Thoracic aorta (tissue), 2 donors: ENCODE data around the gene NDRG3. TPM values are rescaled to one million over a fixed set of nuclear protein-coding genes. Genes with fewer than 3 reads are reported as not detected.

Source experiments
- ATAC-seq: fragments of 150-250 bp; one replicate; pipeline ENCODE4 v1.8.0; 2017; ENCODE audit warnings: low read depth; ENCODE audit not compliant: insufficient number of reproducible peaks, low FRiP score
- DNase-seq: peaks from one replicate; pipeline ENCODE4 v3.0.0-alpha.2; 2020; ENCODE audit warnings: low spot score
- H3K27ac ChIP-seq, 2 donors: fragments of 200-600 bp; sonication (generic); 1 replicate in 1 of 2; 2 replicates in 1 of 2; pipeline ENCODE4 v1.5.1; 2016; ENCODE audit warnings: mild to moderate bottlenecking in 2 of 2, moderate library complexity in 2 of 2
- H3K27me3 ChIP-seq: fragments of 200-600 bp; sonication (generic); replicated peaks from 2 replicates; pipeline ENCODE4 v1.6.0; 2016; ENCODE audit warnings: mild to moderate bottlenecking; ENCODE audit not compliant: insufficient read depth
- H3K36me3 ChIP-seq: fragments of 200-600 bp; sonication (generic); one replicate; pipeline ENCODE4 v1.5.1; 2016
- H3K4me1 ChIP-seq, 2 donors: fragments of 200-600 bp; sonication (generic); 1 replicate in 1 of 2; 2 replicates in 1 of 2; pipeline versions ENCODE4 v1.5.1 to v1.6.0; 2016; ENCODE audit warnings: low read depth in 2 of 2, mild to moderate bottlenecking in 1 of 2; ENCODE audit not compliant: control insufficient read depth in 1 of 2
- H3K4me3 ChIP-seq: fragments of 200-600 bp; sonication (generic); 2 replicates; pipeline ENCODE4 v1.5.1; 2016; ENCODE audit warnings: mild to moderate bottlenecking
- H3K9me3 ChIP-seq: fragments of 200-600 bp; sonication (generic); 2 replicates; pipeline ENCODE4 v1.5.1; 2016
- CTCF ChIP-seq: fragments of 200-600 bp; sonication (generic); IDR thresholded peaks from one replicate; pipeline ENCODE4 v1.5.1; 2019; ENCODE audit warnings: antibody characterized with exemption
- total RNA-seq, 2 donors: library from RNA; depleted of rRNA; stranded (reverse); fragments of >200 nt; gene quantifications; one replicate each; pipeline versions ENCODE4 v1.1.0 to v1.2.3, GENCODE V29; 2016

NDRG3 gene
- total RNA-seq, 2 donors from 2014 or later, result 50.9 to 57.7 TPM

DNA sequence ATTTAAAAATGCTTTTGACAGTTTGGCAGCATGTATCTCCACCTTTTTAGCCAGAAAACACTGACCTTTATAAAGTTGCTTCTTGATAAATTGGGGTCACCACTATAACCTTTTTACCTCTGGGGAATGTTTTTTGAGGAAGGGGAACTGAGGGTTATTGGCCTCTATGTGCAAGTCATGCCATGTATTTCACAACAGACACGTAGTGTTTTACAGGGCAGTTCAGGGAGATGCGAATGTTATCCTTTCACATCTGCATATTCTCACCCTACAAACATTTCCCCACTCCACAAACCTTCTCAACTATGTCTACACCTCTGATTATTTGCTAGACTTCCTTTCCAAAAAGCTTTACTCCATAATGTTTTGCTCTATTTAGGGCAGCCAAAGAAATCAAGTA, 82.9 kb downstream of the NDRG3 start:
- DNase-seq (no peak), ATAC-seq (no peak)
- Histone ChIP-seq H3K4me3 (no peak overlapping the region), H3K27me3 (no peaks in the 10 kb centered on the region), H3K36me3 (peaks cover 26% of the 10 kb centered on the region), H3K9me3 (no peaks in the 10 kb centered on the region), H3K4me1 (no peaks in the 10 kb centered on the region), H3K27ac (no peak overlapping the region)
- TF ChIP-seq CTCF, result no peak

GRCh38 chr20:36658300-36658699, 87.6 kb downstream of the NDRG3 start:
- DNase-seq, result no peak
- Histone ChIP-seq H3K9me3 (no peaks in the 10 kb centered on the region), H3K4me3 (no peak overlapping the region), H3K27me3 (no peaks in the 10 kb centered on the region), H3K27ac (no peak overlapping the region), H3K4me1 (no peaks in the 10 kb centered on the region), H3K36me3 (peaks cover 28% of the 10 kb centered on the region)
- no peak for TF ChIP-seq CTCF
- no peak for ATAC-seq

DNA sequence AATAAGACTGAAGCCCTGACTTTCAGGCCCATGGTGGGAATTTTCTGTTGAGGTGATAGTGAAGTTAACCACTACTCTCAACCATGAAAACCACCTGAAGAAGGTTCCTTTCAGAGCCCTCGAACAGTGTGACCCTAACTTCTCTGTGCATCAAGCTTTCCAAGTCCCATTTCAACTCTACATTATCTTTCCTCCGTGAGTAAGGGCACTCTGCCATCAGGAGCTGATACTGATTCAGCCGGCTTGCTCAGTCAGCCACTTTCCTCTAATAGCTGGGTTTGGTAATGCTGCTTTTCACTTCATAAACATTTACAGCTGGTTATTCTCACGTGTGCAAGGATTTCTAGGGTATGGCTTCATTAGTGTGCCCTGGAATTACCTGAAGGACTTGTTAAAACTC, 89.2 kb downstream of the NDRG3 start:
- Histone ChIP-seq H3K27ac (no peak overlapping the region), H3K4me1 (no peaks in the 10 kb centered on the region), H3K27me3 (no peaks in the 10 kb centered on the region), H3K36me3 (peaks cover 35% of the 10 kb centered on the region), H3K9me3 (no peaks in the 10 kb centered on the region), H3K4me3 (no peak overlapping the region)
- no peak for DNase-seq
- no peak for ATAC-seq
- no peak for TF ChIP-seq CTCF

- Histone ChIP-seq H3K4me1 (no peaks in the 10 kb centered on the region), H3K36me3 (peaks cover 34% of the 10 kb centered on the region), H3K27ac (no peak overlapping the region), H3K27me3 (no peaks in the 10 kb centered on the region), H3K9me3 (no peaks in the 10 kb centered on the region), H3K4me3 (no peak overlapping the region)
- no peak for TF ChIP-seq CTCF
- DNase-seq, result no peak
- no peak for ATAC-seq
Observed at GRCh38 chr20:36655004-36655403, 90.9 kb downstream of the NDRG3 start.

DNA sequence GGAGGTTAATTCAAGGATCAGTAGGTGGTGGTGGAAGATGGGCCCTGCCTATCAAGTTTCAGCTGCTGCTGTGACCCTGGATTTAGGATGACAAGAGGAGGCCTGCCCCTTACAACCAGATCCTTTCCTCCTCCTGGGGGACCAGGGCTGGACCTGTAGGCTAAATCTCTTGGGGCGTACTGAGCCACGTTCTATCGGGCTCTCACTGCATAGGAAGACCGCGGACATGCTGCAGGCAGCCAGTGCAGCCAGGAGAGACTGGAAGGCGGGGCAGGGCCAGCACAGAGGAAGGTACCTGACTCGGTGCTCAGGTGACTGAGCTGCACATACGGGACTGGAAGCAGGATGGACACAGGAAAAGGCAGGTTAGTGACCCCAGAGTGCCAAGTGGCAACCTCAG, 91.4 kb downstream of the NDRG3 start:
- peaks cover 34% of the 10 kb centered on the region for H3K36me3 ChIP-seq
- TF ChIP-seq CTCF, result no peak
- ATAC-seq, result no peak
- no peak overlapping the region for H3K27ac ChIP-seq
- H3K27me3 ChIP-seq, result no peaks in the 10 kb centered on the region
- DNase-seq, result no peak
- no peaks in the 10 kb centered on the region for H3K4me1 ChIP-seq
- H3K9me3 ChIP-seq, result no peaks in the 10 kb centered on the region
- no peak overlapping the region for H3K4me3 ChIP-seq
